ENCODE results near the gene HOXA6.

Gene HOXA6

DNA sequence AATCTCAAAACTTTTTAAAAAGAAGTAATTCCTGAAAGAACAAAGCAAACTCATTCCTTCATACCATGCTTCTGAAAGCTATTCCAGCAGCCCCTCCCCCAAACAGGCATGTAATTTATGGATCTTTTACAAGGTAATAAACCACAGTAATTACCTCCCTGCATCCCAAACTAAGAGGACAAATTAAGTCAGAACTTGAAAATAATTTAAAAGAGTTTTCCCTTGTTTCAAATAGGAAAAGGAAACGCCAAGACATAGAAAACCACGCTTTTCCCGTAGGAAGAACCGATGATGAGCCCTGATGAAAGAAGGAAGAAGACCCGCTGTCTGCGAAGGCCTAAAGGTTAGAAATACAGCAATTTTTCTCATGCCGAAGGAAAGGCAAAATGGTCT lies 25.9 kb downstream of the HOXA6 start:
- H3K27ac ChIP-seq (ENCODE audit: low read length): no peak overlapping the region
- no peaks in the 10 kb centered on the region for H3K79me2 ChIP-seq (ENCODE audit: insufficient read depth, low read length)
- no peaks in the 10 kb centered on the region for H3K36me3 ChIP-seq (ENCODE audit: insufficient read depth, low read length)
- no peak overlapping the region for H3K4me2 ChIP-seq (ENCODE audit: insufficient read depth, low read length)
- H3K9ac ChIP-seq (ENCODE audit: low read depth, low read length): no peak overlapping the region
- H3K27me3 ChIP-seq (ENCODE audit: insufficient read depth, low read length, poor library complexity): no peaks in the 10 kb centered on the region
- no peaks in the 10 kb centered on the region for H3K4me1 ChIP-seq (ENCODE audit: insufficient read depth, low read length)
- no peak overlapping the region for H3K4me3 ChIP-seq (ENCODE audit: low read depth in 1 of 2, low read length in 2 of 2)
- no peak for DNase-seq
- no peak overlapping the region for H2AFZ ChIP-seq (ENCODE audit: low read depth, low read length)
- H4K20me1 ChIP-seq (ENCODE audit: insufficient read depth, low read length): no peaks in the 10 kb centered on the region
- no peaks in the 10 kb centered on the region for H3K9me3 ChIP-seq (ENCODE audit: insufficient read depth, low read length, severe bottlenecking)
- no peak for ATAC-seq (ENCODE audit: insufficient read depth, low read depth)
- TF ChIP-seq CTCF (IDR thresholded peaks at IDR 0.05; ENCODE audit: borderline replicate concordance, extremely low read depth, low read length, poor library complexity, severe bottlenecking): no peak
- no peak for TF ChIP-seq EZH2 (IDR thresholded peaks at IDR 0.05; ENCODE audit: borderline replicate concordance, low read depth, low read length, severe bottlenecking)

DNA sequence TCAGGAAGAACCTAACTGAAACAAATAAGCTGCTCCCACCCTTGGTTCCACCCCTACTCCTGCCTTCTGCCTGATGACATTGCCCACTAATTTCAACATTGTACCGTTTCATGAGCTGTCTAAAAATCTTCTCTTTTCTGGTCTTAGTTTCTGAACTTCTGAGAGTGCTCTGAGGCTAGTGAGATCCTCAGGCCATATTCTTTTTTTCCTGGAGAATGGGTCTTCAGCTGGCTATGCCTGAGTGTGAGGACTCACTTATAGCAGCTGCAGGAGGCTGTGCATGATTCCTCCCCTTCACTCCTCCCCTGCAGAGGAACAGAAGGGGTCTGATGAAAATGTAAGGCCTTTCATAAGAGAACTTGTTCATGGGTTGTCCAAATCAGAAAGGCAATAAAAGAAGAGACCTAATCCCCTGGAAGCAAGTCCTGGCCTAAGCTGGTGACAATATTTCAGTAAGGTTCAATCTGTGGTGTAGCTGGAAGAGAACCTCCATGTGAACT lies 28.1 kb downstream of the HOXA6 start:
- Histone ChIP-seq H3K27me3 (ENCODE audit: insufficient read depth, low read length, poor library complexity) (no peaks in the 10 kb centered on the region), H3K79me2 (ENCODE audit: insufficient read depth, low read length) (no peaks in the 10 kb centered on the region), H2AFZ (ENCODE audit: low read depth, low read length) (no peak overlapping the region), H3K9ac (ENCODE audit: low read depth, low read length) (no peak overlapping the region), H3K4me2 (ENCODE audit: insufficient read depth, low read length) (no peak overlapping the region), H3K27ac (ENCODE audit: low read length) (no peak overlapping the region), H3K4me3 (ENCODE audit: low read depth in 1 of 2, low read length in 2 of 2) (no peak overlapping the region), H3K36me3 (ENCODE audit: insufficient read depth, low read length) (no peaks in the 10 kb centered on the region), H3K9me3 (ENCODE audit: insufficient read depth, low read length, severe bottlenecking) (no peaks in the 10 kb centered on the region), H4K20me1 (ENCODE audit: insufficient read depth, low read length) (no peaks in the 10 kb centered on the region), H3K4me1 (ENCODE audit: insufficient read depth, low read length) (no peaks in the 10 kb centered on the region)
- no peak for TF ChIP-seq CTCF (IDR thresholded peaks at IDR 0.05; ENCODE audit: borderline replicate concordance, extremely low read depth, low read length, poor library complexity, severe bottlenecking)
- TF ChIP-seq EZH2 (IDR thresholded peaks at IDR 0.05; ENCODE audit: borderline replicate concordance, low read depth, low read length, severe bottlenecking): no peak
- ATAC-seq (ENCODE audit: insufficient read depth, low read depth) (no peak), DNase-seq (no peak)

GRCh38 chr7:27118580-27118979 lies 29.0 kb downstream of the HOXA6 start:
- Histone ChIP-seq H3K27me3 (ENCODE audit: insufficient read depth, low read length, poor library complexity) (no peaks in the 10 kb centered on the region), H4K20me1 (ENCODE audit: insufficient read depth, low read length) (no peaks in the 10 kb centered on the region), H3K9me3 (ENCODE audit: insufficient read depth, low read length, severe bottlenecking) (no peaks in the 10 kb centered on the region), H3K4me1 (ENCODE audit: insufficient read depth, low read length) (no peaks in the 10 kb centered on the region), H3K36me3 (ENCODE audit: insufficient read depth, low read length) (no peaks in the 10 kb centered on the region), H3K4me2 (ENCODE audit: insufficient read depth, low read length) (no peak overlapping the region), H3K9ac (ENCODE audit: low read depth, low read length) (no peak overlapping the region), H3K4me3 (ENCODE audit: low read depth in 1 of 2, low read length in 2 of 2) (no peak overlapping the region), H2AFZ (ENCODE audit: low read depth, low read length) (no peak overlapping the region), H3K79me2 (ENCODE audit: insufficient read depth, low read length) (no peaks in the 10 kb centered on the region), H3K27ac (ENCODE audit: low read length) (no peak overlapping the region)
- no peak for ATAC-seq (ENCODE audit: insufficient read depth, low read depth)
- TF ChIP-seq EZH2 (IDR thresholded peaks at IDR 0.05; ENCODE audit: borderline replicate concordance, low read depth, low read length, severe bottlenecking): no peak
- TF ChIP-seq CTCF (IDR thresholded peaks at IDR 0.05; ENCODE audit: borderline replicate concordance, extremely low read depth, low read length, poor library complexity, severe bottlenecking): no peak
- DNase-seq: no peak

Measured in DND-41 (cell line).